ENCODE measurements around the gene SHISA2.

The SHISA2 gene

GRCh38 chr13:26017932-26018665, 33.7 kb downstream of the SHISA2 start:
- TF ChIP-seq CTCF (IDR thresholded peaks at IDR 0.05; ENCODE audit: low read length, missing control alignments) = no peak
- DNase-seq (ENCODE audit: low read depth) = peak; percentile 41
- no peak overlapping the region for H3K4me3 ChIP-seq (replicated peaks; ENCODE audit: low read depth, low read length)

GRCh38 chr13:26017196-26017921, 34.5 kb downstream of the SHISA2 start:
- no peak for DNase-seq (ENCODE audit: low read depth)
- H3K4me3 ChIP-seq (replicated peaks; ENCODE audit: low read depth, low read length) = no peak overlapping the region
- no peak for TF ChIP-seq CTCF (IDR thresholded peaks at IDR 0.05; ENCODE audit: low read length, missing control alignments)

- TF ChIP-seq CTCF (IDR thresholded peaks at IDR 0.05; ENCODE audit: low read length, missing control alignments) = no peak
- no peak overlapping the region for H3K4me3 ChIP-seq (replicated peaks; ENCODE audit: low read depth, low read length)
- DNase-seq (ENCODE audit: low read depth) = no peak
These were observed 35.6 kb downstream of the SHISA2 start for GRCh38 chr13:26016189-26016588.

- no peak overlapping the region for H3K4me3 ChIP-seq (replicated peaks; ENCODE audit: low read depth, low read length)
- DNase-seq (ENCODE audit: low read depth) = no peak
- no peak for TF ChIP-seq CTCF (IDR thresholded peaks at IDR 0.05; ENCODE audit: low read length, missing control alignments)
These were observed 36.3 kb downstream of the SHISA2 start for GRCh38 chr13:26015271-26016125.

GRCh38 chr13:26012995-26013394, 38.8 kb downstream of the SHISA2 start:
- no peak overlapping the region for H3K4me3 ChIP-seq (replicated peaks; ENCODE audit: low read depth, low read length)
- no peak for DNase-seq (ENCODE audit: low read depth)
- no peak for TF ChIP-seq CTCF (IDR thresholded peaks at IDR 0.05; ENCODE audit: low read length, missing control alignments)

- peak; percentile 6 for DNase-seq (ENCODE audit: low read depth)
- TF ChIP-seq CTCF (IDR thresholded peaks at IDR 0.05; ENCODE audit: low read length, missing control alignments) = no peak
- peak overlapping the region; percentile 30 for H3K4me3 ChIP-seq (replicated peaks; ENCODE audit: low read depth, low read length)
These were observed 39.6 kb downstream of the SHISA2 start for GRCh38 chr13:26011996-26012821.

All from fibroblast of pulmonary artery (primary cell).